Inferior parietal cortex (tissue), 1 donor: ENCODE results near the gene FBL.
"Not testable (repeated sequence)": the region's sequence is repeated elsewhere in the genome, so short reads cannot be mapped to it uniquely, and the experiment has no call there.

Source experiments
- DNase-seq: peaks from one replicate; pipeline ENCODE4 v3.0.0-alpha.2; 2016; ENCODE audit errors: extremely low spot score

The FBL gene

GRCh38 chr19:39876486-39876885 lies 30.3 kb upstream of the FBL start:
- not testable (repeated sequence) for DNase-seq

GRCh38 chr19:39875401-39875864 lies 29.3 kb upstream of the FBL start:
- not testable (repeated sequence) for DNase-seq

GRCh38 chr19:39874404-39874803 lies 28.2 kb upstream of the FBL start:
- no peak for DNase-seq

- DNase-seq = no peak
Observed at GRCh38 chr19:39873385-39873784, 27.2 kb upstream of the FBL start.

GRCh38 chr19:39871886-39872866 lies 26.0 kb upstream of the FBL start:
- no peak for DNase-seq

- DNase-seq = no peak
Observed at GRCh38 chr19:39871362-39871761, 25.2 kb upstream of the FBL start.

GRCh38 chr19:39870171-39870971 lies 24.2 kb upstream of the FBL start:
- no peak for DNase-seq

GRCh38 chr19:39867952-39868351 lies 21.8 kb upstream of the FBL start:
- no peak for DNase-seq

- no peak for DNase-seq
Observed at GRCh38 chr19:39867133-39867532, 21.0 kb upstream of the FBL start.

GRCh38 chr19:39865953-39866352 lies 19.8 kb upstream of the FBL start:
- DNase-seq = no peak

- DNase-seq = no peak
Observed at GRCh38 chr19:39865186-39865585, 19.0 kb upstream of the FBL start.

- no peak for DNase-seq
Observed at GRCh38 chr19:39864118-39864517, 17.9 kb upstream of the FBL start.

- no peak for DNase-seq
Observed at GRCh38 chr19:39858541-39858940, 12.4 kb upstream of the FBL start.

- DNase-seq = no peak
Observed at GRCh38 chr19:39852882-39853281, 6.7 kb upstream of the FBL start.

GRCh38 chr19:39850892-39851291 lies 4.7 kb upstream of the FBL start:
- DNase-seq = no peak

- DNase-seq = no peak
Observed at GRCh38 chr19:39848392-39848791, 2.2 kb upstream of the FBL start.

GRCh38 chr19:39847525-39847924 lies 1.3 kb upstream of the FBL start:
- no peak for DNase-seq

GRCh38 chr19:39846678-39847486 lies 703 bp upstream of the FBL start:
- no peak for DNase-seq

GRCh38 chr19:39845584-39845932 lies 621 bp downstream of the FBL start:
- DNase-seq = peak; percentile 7

- DNase-seq = no peak
Observed at GRCh38 chr19:39845172-39845571, 1.0 kb downstream of the FBL start.

- DNase-seq = peak; percentile 58
Observed at GRCh38 chr19:39843919-39844793, 2.0 kb downstream of the FBL start.
